Right lobe of liver (tissue), 4 donors: ENCODE results near the gene TRAPPC3L.

ENCODE experiments used
- POLR2A ChIP-seq: fragments of 450-650 bp; IDR thresholded peaks from one replicate; pipeline ENCODE4 v1.6.1; 2017; ENCODE audit warnings: antibody characterized with exemption, mild to moderate bottlenecking
- TF ChIP-seq, protein P1 (sequence below), 4 donors: fragments of 200-600 bp in 3 of 4; fragments of 450-650 bp in 1 of 4; IDR thresholded peaks; one replicate each; pipeline versions ENCODE4 v1.5.1 to v1.8.0; 2016 to 2022; ENCODE audit warnings: antibody characterized with exemption in 4 of 4, mild to moderate bottlenecking in 2 of 4
- donor health status: DM: no; HTN: no; CAD: no.
- donor health status: DM: no; HTN: no; CAD: no.
- donor health status: DM: no; HTN: yes; CAD: no.

DNA sequence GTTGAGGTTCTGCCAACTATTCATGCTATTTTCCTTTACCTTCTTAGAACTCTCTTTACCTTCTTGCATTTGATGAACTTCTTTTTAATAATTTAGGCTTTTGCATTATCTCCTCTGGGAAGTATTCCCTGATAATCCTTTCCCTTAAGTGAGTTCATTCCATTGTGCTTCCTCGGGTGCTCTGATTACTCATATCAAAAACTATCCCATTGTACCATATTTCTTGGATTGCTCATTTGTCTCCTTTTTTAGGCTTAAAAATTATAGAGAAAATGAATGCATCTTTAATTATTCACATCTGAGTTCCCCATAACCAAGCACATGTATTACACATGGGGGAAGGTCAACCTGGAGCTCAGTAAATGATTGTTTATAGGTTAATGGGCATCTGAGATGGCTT lies 10.6 kb upstream of the TRAPPC3L start:
- TF ChIP-seq, protein P1, sequence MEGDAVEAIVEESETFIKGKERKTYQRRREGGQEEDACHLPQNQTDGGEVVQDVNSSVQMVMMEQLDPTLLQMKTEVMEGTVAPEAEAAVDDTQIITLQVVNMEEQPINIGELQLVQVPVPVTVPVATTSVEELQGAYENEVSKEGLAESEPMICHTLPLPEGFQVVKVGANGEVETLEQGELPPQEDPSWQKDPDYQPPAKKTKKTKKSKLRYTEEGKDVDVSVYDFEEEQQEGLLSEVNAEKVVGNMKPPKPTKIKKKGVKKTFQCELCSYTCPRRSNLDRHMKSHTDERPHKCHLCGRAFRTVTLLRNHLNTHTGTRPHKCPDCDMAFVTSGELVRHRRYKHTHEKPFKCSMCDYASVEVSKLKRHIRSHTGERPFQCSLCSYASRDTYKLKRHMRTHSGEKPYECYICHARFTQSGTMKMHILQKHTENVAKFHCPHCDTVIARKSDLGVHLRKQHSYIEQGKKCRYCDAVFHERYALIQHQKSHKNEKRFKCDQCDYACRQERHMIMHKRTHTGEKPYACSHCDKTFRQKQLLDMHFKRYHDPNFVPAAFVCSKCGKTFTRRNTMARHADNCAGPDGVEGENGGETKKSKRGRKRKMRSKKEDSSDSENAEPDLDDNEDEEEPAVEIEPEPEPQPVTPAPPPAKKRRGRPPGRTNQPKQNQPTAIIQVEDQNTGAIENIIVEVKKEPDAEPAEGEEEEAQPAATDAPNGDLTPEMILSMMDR (IDR thresholded peaks at IDR 0.05), result no peak
- TF ChIP-seq POLR2A, result no peak
